BLaER1 treated with 17β-estradiol and CSF1 and Interleukin-3, amounts not matched to agents 10 nM and 100 nM (cell line): ENCODE results near the gene AATF.

Experiments used
- H3K27ac ChIP-seq, 11 experiments: shearing (Covaris generic); formaldehyde crosslinking; 2 replicates each; pipeline ENCODE4 v1.8.1; 2022
- H3K27me3 ChIP-seq, 11 experiments: shearing (Covaris generic); formaldehyde crosslinking; 2 replicates each; pipeline ENCODE4 v1.8.1; 2022
- H3K36me3 ChIP-seq, 11 experiments: shearing (Covaris generic); formaldehyde crosslinking; 2 replicates each; pipeline ENCODE4 v1.8.1; 2022
- H3K4me1 ChIP-seq, 10 experiments: shearing (Covaris generic); formaldehyde crosslinking; 2 replicates each; pipeline ENCODE4 v1.8.1; 2022
- H3K4me2 ChIP-seq, 11 experiments: shearing (Covaris generic); formaldehyde crosslinking; 2 replicates each; pipeline ENCODE4 v1.8.1; 2022
- H3K4me3 ChIP-seq, 10 experiments: shearing (Covaris generic); formaldehyde crosslinking; 2 replicates each; pipeline ENCODE4 v1.8.1; 2022
- H3K9ac ChIP-seq, 11 experiments: shearing (Covaris generic); formaldehyde crosslinking; 2 replicates each; pipeline ENCODE4 v1.8.1; 2022
- H3K9me3 ChIP-seq, 11 experiments: shearing (Covaris generic); formaldehyde crosslinking; replicated peaks in 1 of 11; 2 replicates each; pipeline ENCODE4 v1.8.1; 2022
- H4K20me1 ChIP-seq, 11 experiments: shearing (Covaris generic); formaldehyde crosslinking; 2 replicates each; pipeline ENCODE4 v1.8.1; 2022
- Cebpa-rat ChIP-seq, 11 experiments: shearing (Covaris generic); IDR thresholded peaks; 2 replicates each; pipeline ENCODE4 v1.8.1; 2022

AATF gene

GRCh38 chr17:36949461-36949927 is 740 bp downstream of the AATF start:
- Histone ChIP-seq H3K4me3 (peak overlapping the region; percentile 67 to 93 (median 85)), H3K9ac (peak overlapping the region; percentile 85 to 94 (median 90)), H4K20me1 (peaks cover 20 to 63% (median 51%) of the 10 kb centered on the region in 11 experiments; a peak in 19 of 22 replicates), H3K27ac (peak overlapping the region; percentile 84 to 93 (median 89)), H3K4me2 (peak overlapping the region; percentile 85 to 97 (median 91)), H3K9me3 (peaks cover 0 to 22% (median 5%) of the 10 kb centered on the region in 11 experiments; a peak in 7 of 22 replicates), H3K36me3 (peaks cover 38 to 46% (median 45%) of the 10 kb centered on the region in 11 experiments), H3K4me1 (peaks cover 33 to 54% (median 46%) of the 10 kb centered on the region in 10 experiments), H3K27me3 (peaks cover 38 to 41% (median 40%) of the 10 kb centered on the region in 11 experiments)
- TF ChIP-seq Cebpa-rat (IDR thresholded peaks at IDR 0.05) = no peak

- Histone ChIP-seq H3K27ac (peak overlapping the region in 3 of 11 experiments; percentile 87 to 91 (median 89); a peak in 4 of 22 replicates), H3K9ac (peak overlapping the region; percentile 85 to 94 (median 90))
Measured at GRCh38 chr17:36950027-36950426, 1.3 kb downstream of the AATF start.

GRCh38 chr17:36951084-36951789 is 2.5 kb downstream of the AATF start:
- Histone ChIP-seq H3K27ac (no peak overlapping the region), H3K9me3 (peaks cover 0 to 17% (median 2%) of the 10 kb centered on the region in 11 experiments; a peak in 7 of 22 replicates), H3K4me2 (peak overlapping the region; percentile 85 to 97 (median 91)), H3K4me1 (peaks cover 33 to 54% (median 46%) of the 10 kb centered on the region in 10 experiments), H4K20me1 (peaks cover 25 to 73% (median 65%) of the 10 kb centered on the region in 11 experiments; a peak in 19 of 22 replicates), H3K9ac (no peak overlapping the region), H3K36me3 (peaks cover 56 to 63% (median 62%) of the 10 kb centered on the region in 11 experiments), H3K4me3 (peak overlapping the region in 2 of 10 experiments; percentile 86 to 88; a peak in 4 of 20 replicates), H3K27me3 (peaks cover 20 to 23% (median 22%) of the 10 kb centered on the region in 11 experiments)
- TF ChIP-seq Cebpa-rat (IDR thresholded peaks at IDR 0.05) = no peak

More at GRCh38 chr17:36950027-36950426, 1.3 kb downstream of the AATF start:
- peak overlapping the region; percentile 67 to 93 (median 85) for H3K4me3 ChIP-seq
- peak overlapping the region; percentile 85 to 97 (median 91) for H3K4me2 ChIP-seq
- H4K20me1 ChIP-seq = peaks cover 22 to 66% (median 54%) of the 10 kb centered on the region in 11 experiments; a peak in 19 of 22 replicates
- H3K27me3 ChIP-seq = peaks cover 33 to 36% (median 35%) of the 10 kb centered on the region in 11 experiments
- peaks cover 33 to 54% (median 46%) of the 10 kb centered on the region in 10 experiments for H3K4me1 ChIP-seq
- H3K36me3 ChIP-seq = peaks cover 44 to 51% (median 50%) of the 10 kb centered on the region in 11 experiments
- peaks cover 0 to 22% (median 5%) of the 10 kb centered on the region in 11 experiments; a peak in 7 of 22 replicates for H3K9me3 ChIP-seq
- TF ChIP-seq Cebpa-rat (IDR thresholded peaks at IDR 0.05) = no peak

GRCh38 chr17:36971508-36971907 is 22.8 kb downstream of the AATF start:
- no peak overlapping the region for H3K9ac ChIP-seq
- H3K4me2 ChIP-seq = no peak overlapping the region
- TF ChIP-seq Cebpa-rat (IDR thresholded peaks at IDR 0.05) = no peak
- H3K27me3 ChIP-seq = no peaks in the 10 kb centered on the region
- H3K27ac ChIP-seq = no peak overlapping the region
- H4K20me1 ChIP-seq = peaks cover 47 to 100% (median 91%) of the 10 kb centered on the region in 11 experiments
- no peaks in the 10 kb centered on the region for H3K4me1 ChIP-seq
- peaks cover 0 to 16% (median 6%) of the 10 kb centered on the region in 11 experiments; a peak in 10 of 22 replicates for H3K9me3 ChIP-seq
- H3K4me3 ChIP-seq = no peak overlapping the region
- H3K36me3 ChIP-seq = peaks cover 44 to 88% (median 66%) of the 10 kb centered on the region in 11 experiments

- H3K36me3 ChIP-seq = peaks cover 37 to 85% (median 58%) of the 10 kb centered on the region in 11 experiments
- H3K4me3 ChIP-seq = no peak overlapping the region
- no peak overlapping the region for H3K9ac ChIP-seq
- H3K9me3 ChIP-seq = peaks cover 0 to 16% (median 6%) of the 10 kb centered on the region in 11 experiments; a peak in 10 of 22 replicates
- no peak overlapping the region for H3K4me2 ChIP-seq
- H4K20me1 ChIP-seq = peaks cover 47 to 100% (median 92%) of the 10 kb centered on the region in 11 experiments
- H3K4me1 ChIP-seq = no peaks in the 10 kb centered on the region
- TF ChIP-seq Cebpa-rat (IDR thresholded peaks at IDR 0.05) = no peak
- no peak overlapping the region for H3K27ac ChIP-seq
- no peaks in the 10 kb centered on the region for H3K27me3 ChIP-seq
Measured at GRCh38 chr17:36972186-36972700, 23.5 kb downstream of the AATF start.

- H3K9me3 ChIP-seq = peaks cover 0 to 16% (median 6%) of the 10 kb centered on the region in 11 experiments; a peak in 10 of 22 replicates
- no peak for TF ChIP-seq Cebpa-rat (IDR thresholded peaks at IDR 0.05)
- H3K36me3 ChIP-seq = peaks cover 32 to 85% (median 53%) of the 10 kb centered on the region in 11 experiments
- H4K20me1 ChIP-seq = peaks cover 45 to 100% (median 93%) of the 10 kb centered on the region in 11 experiments
- H3K4me3 ChIP-seq = no peak overlapping the region
- H3K27me3 ChIP-seq = no peaks in the 10 kb centered on the region
- H3K4me2 ChIP-seq = no peak overlapping the region
- H3K4me1 ChIP-seq = no peaks in the 10 kb centered on the region
- no peak overlapping the region for H3K27ac ChIP-seq
- H3K9ac ChIP-seq = no peak overlapping the region
Measured at GRCh38 chr17:36972905-36973304, 24.2 kb downstream of the AATF start.

GRCh38 chr17:36975922-36976515 is 27.3 kb downstream of the AATF start:
- Histone ChIP-seq H3K4me1 (no peaks in the 10 kb centered on the region), H3K36me3 (peaks cover 11 to 80% (median 41%) of the 10 kb centered on the region in 11 experiments; a peak in 20 of 22 replicates), H3K27me3 (no peaks in the 10 kb centered on the region), H3K9ac (no peak overlapping the region), H4K20me1 (peaks cover 44 to 100% (median 98%) of the 10 kb centered on the region in 11 experiments), H3K27ac (no peak overlapping the region), H3K9me3 (0 out of 22 replicates have a peak, but pooled peaks cover 0 to 4% (median 0%) of the 10 kb centered on the region in 11 experiments), H3K4me2 (no peak overlapping the region), H3K4me3 (no peak overlapping the region)
- 0 out of 22 replicates have a peak, but pooled peaks of 1 of the 11 experiments have one; percentile 8 for TF ChIP-seq Cebpa-rat (IDR thresholded peaks at IDR 0.05)

GRCh38 chr17:36977066-36977465 is 28.3 kb downstream of the AATF start:
- H3K4me2 ChIP-seq = no peak overlapping the region
- peaks cover 38 to 100% (median 94%) of the 10 kb centered on the region in 11 experiments; a peak in 21 of 22 replicates for H4K20me1 ChIP-seq
- H3K27ac ChIP-seq = no peak overlapping the region
- no peak overlapping the region for H3K4me3 ChIP-seq
- H3K27me3 ChIP-seq = no peaks in the 10 kb centered on the region
- no peak for TF ChIP-seq Cebpa-rat (IDR thresholded peaks at IDR 0.05)
- H3K9ac ChIP-seq = no peak overlapping the region
- peaks cover 0 to 4% (median 0%) of the 10 kb centered on the region in 11 experiments; a peak in 1 of 22 replicates for H3K9me3 ChIP-seq
- H3K36me3 ChIP-seq = peaks cover 15 to 80% (median 41%) of the 10 kb centered on the region in 11 experiments; a peak in 20 of 22 replicates
- H3K4me1 ChIP-seq = 0 out of 20 replicates have a peak, but pooled peaks cover 0 to 7% (median 0%) of the 10 kb centered on the region in 10 experiments
